LoVo (cell line): ENCODE results near the gene NKAIN2.

Experiments
- DNase-seq: peaks from one replicate; pipeline ENCODE4 v3.0.0-alpha.2; 2016; ENCODE audit warnings: low spot score

The NKAIN2 gene

DNA sequence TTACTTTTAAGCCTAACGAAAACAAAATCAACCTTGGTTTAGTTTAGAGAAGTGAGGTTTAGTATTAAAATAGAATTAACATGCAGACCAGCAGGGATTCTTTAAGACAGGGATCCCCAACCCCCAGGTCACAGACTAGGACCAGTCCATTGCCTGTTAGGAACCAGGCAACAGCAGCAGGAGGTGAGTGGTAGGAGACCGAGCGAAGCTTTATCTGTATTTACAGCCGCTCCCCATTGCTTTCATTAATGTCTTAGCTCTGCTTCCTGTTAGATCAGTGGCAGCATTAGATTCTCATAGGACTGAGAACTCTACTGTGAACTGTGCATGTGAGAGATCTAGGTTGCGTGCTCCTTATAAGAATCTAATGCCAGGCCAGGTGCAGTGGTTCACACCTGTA lies 225.9 kb downstream of the NKAIN2 start:
- DNase-seq = no peak

DNA sequence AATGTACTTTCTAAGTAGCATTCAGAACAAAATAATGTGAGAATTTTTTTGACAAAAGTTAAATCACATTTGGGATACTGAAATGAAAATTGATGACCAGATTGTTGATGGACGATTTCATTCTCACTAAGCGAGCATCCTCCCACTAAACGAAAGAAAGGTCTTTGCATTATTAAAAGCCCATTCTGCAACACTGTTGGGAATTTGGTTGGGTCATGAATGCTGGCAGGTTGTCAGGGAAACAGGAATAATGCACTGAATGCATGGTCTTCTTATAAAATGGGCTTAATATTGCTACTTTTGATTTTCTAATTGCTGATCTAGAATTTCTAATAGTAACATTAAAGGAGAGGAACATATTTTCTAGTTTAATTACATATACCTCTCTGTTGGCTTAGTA lies 229.8 kb downstream of the NKAIN2 start:
- no peak for DNase-seq

GRCh38 chr6:124036384-124036783 lies 232.7 kb downstream of the NKAIN2 start:
- no peak for DNase-seq

DNA sequence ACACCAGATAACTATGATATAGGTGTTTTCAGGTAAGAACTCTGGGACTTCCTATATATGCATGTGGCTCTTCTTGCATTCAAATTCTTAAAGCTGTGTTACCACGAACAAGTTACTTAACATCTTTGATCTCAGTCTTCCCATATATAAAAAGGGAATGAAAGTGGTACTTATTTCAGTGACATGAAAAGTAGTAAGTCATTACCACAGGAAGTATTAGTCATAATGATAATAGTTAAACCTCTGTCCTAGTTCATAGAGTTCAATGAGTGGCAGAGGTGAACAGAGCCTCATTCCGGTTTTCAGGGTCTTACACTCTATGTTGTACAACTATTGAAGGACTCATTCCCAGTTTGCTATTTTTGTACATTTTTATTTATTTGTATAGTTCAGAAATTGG lies 237.0 kb downstream of the NKAIN2 start:
- no peak for DNase-seq

DNA sequence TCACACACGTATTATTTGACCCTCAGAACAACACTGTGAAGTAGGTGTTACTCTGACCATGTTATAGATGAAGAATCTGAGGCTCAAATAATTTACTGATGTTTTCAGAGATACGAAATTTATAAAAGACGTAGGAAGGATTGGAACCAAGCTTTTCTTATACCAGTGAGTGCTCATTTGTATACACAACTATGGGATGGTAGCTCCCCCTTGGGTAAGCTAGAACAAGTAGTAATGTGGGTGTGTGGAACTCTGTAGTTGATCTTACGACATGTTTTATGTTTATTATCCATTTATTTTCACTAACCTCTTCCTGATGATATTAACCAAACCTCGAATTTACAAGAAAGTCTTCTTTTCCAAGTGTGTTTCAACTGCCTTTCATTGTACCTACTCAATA lies 248.5 kb downstream of the NKAIN2 start:
- DNase-seq = no peak

GRCh38 chr6:124053315-124053714 lies 249.7 kb downstream of the NKAIN2 start:
- no peak for DNase-seq

DNA sequence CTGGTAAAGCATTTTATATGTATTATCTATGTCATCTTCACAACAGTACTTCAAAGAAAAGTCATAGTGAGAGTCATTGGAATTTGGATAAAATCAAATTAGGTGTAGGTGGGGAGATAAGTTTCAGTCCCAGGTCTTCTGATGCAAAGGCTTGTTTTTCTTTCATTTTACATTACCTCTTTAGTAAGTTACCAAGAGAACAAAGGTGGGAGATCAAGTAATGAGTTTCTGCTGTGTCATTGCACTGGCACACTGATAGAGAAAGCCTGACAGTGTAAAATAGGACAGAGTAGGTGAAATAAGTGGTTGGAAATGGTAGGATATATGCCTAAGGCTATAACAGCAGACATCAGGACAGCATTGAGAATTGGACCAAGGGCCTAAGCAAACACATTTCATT lies 250.4 kb downstream of the NKAIN2 start:
- DNase-seq = no peak

GRCh38 chr6:124055395-124055794 lies 251.7 kb downstream of the NKAIN2 start:
- DNase-seq = no peak

GRCh38 chr6:124055963-124056362 lies 252.3 kb downstream of the NKAIN2 start:
- DNase-seq = no peak

DNA sequence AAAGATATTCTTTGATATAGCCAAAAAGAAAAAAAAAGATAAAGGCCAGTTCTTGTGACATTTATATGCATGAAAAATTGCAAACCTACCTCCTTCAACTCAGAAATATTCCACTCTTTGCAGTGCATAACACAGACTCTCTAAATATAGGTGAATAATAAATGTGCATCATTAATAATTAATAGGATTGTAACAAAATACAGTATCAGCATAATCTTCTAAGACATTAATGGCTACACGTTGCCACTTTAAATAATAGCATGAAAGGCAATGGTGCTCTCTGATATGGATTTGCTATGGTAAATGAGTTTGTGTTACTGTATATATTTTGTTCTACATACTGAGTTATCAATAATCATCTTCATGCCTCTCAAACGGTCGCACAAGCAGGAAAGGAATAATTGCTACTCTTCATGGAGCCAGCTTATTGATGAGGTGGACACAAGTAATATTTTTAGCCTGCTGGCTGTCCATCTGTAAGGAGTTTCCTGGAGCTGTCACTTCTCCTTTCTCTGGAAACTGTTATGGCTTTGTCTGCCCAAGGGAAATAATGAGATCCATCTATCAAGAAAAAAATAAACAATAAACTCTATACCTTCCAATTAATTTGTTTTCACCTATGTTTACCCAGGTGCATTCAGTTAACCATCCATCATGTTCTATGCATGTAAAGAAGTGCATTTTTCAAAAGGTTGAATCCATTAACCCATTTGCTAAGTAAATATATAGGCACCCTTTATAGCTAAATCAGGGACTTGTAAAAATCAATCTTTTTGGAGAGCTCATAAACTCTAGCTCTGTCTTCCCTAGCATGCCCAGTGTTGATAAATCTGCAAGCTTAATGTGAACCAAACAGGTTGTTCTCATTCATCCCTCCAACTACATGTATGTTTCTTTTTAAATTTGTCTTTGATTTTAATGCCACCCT lies 253.0 kb downstream of the NKAIN2 start:
- no peak for DNase-seq

GRCh38 chr6:124057461-124057860 lies 253.8 kb downstream of the NKAIN2 start:
- DNase-seq = no peak

DNA sequence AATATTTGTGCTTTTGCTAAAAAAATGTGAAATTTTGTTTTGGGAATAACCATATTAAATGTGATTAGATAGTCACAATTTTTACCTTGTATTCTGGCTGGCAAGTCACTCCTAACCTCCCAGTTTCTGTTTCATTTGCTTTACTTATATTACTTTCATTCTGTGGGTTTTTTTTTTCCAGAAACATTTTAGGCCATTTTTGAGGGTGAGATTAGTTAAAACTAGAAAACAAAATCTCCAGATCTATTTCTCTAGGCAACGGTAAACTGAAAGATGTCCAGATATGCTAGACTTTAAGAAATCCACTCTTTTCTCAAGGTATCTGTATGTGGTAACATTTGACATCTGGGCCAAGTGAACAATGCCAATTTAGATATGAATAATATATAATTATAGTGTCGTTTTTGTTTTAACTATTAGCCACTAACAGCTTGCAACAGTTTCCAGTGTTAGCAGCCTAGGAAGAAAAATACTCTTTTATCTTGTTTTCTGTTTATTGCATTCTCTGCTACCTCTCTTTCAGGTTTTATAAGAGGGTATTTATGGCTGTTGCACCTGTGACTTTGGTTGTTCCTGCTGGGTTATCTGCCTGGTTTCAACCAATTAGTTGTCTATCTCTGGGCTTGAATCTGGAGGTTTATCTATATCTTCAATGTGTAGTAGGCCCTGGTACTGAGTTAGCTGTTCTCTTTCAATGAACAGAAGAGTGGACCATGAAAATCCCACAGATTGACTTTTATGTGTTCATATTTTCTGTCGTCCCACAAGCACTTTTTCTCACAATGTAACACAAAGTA lies 260.9 kb downstream of the NKAIN2 start:
- DNase-seq = no peak

- no peak for DNase-seq
These were observed 262.6 kb downstream of the NKAIN2 start for GRCh38 chr6:124066269-124066668.

DNA sequence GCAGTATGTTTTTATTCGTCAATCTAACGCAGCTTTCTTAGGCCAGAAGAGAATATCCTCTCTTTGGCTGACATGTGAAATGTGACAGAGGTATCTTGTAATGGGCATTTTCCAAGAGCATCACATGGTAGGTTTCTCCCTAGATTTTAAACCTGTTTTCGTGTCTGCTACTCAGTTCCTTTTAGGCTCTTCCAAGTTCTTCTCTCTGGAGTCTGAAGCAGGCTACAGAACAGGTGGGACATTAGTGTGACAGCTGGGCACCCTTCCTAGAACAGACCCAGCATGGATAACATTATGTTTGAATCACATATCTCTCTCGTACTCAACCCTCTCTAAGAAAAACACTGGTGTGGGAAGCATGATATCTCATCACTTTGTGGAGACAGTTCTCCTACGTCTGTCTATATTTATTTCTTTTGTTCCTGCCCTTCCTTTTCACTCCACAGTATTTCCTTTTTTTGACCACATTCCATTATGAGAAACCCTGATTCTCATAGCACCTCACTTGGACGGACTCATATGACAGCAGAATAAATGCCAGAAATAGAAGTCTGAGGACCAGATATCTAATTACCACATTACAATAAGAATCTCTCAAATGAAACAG lies 263.4 kb downstream of the NKAIN2 start:
- no peak for DNase-seq

DNA sequence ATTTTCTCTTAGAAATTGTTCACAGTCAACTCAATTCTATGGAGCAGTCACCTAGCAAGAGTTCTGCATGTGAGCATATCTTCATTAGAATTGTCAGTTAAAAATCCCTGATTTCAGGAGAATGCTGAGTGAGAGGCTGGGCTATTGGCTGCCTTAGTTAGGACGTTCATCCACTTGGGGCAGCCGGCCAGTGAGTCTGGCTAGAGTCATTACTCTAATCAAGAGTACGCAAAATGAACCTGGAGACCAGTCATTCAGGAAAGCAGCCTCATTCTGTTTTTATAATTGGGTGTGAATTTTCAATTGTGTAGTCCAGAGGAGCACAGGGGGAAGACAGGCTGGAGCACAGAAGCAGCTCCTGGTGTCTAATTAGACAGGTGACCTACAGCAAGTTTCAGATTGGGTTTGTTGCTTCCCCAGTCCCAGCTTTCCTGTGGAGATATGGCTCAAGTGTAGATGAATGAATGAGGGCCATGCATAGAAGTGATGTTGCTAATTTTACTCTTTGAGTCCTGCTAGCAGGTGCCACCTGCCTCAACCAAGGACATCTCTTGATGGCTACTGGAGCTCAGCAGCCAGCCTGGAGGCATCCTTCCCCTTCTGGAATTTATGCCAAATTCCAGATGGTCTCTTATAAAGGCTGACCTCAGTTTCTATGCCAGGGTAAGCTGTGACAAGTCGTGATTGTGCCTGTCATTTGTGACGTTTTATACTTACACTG lies 265.7 kb downstream of the NKAIN2 start:
- DNase-seq = no peak

- no peak for DNase-seq
These were observed 269.4 kb downstream of the NKAIN2 start for GRCh38 chr6:124073021-124073420.

GRCh38 chr6:124073820-124074587 lies 270.3 kb downstream of the NKAIN2 start:
- no peak for DNase-seq

DNA sequence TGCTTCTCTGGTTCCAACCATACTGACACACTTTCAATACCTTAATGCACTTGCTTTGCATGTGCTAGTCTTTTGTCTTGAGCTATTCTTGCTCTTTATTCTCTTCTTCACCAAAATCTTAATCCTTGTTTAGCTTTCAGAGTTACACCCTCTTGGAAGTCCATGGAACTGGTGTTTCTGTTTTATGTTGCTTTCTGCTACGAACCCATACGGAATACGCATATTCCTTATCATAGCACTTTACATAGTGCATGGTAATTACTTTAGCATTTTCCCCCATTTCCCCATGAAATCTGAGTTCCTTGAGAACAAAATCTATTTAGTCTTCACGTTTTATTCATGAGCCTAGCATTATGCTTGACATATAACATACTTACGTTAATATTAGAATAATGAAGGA lies 270.9 kb downstream of the NKAIN2 start:
- no peak for DNase-seq

DNA sequence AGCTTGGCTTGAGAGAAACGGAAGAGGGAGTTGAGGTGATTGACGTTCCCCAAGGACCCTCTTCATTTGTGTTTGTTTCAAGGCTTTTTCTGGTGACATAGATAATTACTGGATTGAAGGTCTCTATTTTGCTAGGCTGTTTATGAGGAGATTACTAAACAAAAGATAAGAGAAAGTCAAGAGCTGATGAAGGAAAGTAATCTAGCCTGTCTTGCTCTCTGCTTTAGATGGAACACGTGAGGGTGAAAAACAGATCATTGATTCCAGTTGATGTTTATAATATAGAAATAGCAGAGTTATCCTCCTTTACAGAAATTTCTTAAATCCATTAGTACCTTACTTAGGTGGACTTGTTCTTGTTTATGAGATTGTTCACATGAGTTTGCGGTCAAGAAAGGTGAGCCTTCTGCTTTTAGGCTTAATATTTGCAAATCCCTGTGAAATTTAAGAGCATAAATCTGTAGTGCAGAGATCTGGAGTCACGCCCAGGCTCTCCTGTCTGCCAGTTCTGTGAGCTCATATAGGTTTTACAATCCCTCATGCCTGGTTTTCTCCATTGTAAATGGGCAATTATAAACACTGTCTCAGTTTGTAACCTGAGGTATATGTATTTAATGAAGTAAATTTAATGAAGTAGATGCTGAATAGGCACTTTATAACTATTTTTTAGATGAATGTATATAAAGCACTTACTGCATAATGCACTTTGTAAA lies 272.8 kb downstream of the NKAIN2 start:
- no peak for DNase-seq

DNA sequence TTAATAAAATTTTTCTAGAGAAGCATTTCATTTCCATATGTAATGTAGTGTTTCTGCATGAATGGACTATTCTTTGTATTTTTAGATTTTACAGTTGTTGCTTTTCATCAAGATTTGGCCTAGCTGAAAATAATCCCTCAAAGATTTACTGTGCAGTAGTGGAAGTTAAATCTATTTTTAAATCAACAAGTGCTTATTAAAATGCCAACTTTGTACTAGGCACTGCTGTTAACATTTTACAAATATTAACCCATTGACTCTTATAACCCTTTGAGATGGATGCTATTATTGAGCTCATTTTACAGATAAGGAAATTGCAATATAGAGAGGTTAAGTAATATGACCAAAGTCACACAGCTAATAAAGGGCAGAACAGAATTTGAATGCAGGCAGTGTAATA lies 274.5 kb downstream of the NKAIN2 start:
- no peak for DNase-seq

- DNase-seq = no peak
These were observed 276.8 kb downstream of the NKAIN2 start for GRCh38 chr6:124080483-124080882.
